ENCODE measurements around the gene NECTIN1.
A peak's percentile ranks its signal among the peaks of the same experiment; 100 is the strongest.

Gene NECTIN1

GRCh38 chr11:119666061-119666460 lies 62.9 kb downstream of the NECTIN1 start:
- DNase-seq: no peak

DNA sequence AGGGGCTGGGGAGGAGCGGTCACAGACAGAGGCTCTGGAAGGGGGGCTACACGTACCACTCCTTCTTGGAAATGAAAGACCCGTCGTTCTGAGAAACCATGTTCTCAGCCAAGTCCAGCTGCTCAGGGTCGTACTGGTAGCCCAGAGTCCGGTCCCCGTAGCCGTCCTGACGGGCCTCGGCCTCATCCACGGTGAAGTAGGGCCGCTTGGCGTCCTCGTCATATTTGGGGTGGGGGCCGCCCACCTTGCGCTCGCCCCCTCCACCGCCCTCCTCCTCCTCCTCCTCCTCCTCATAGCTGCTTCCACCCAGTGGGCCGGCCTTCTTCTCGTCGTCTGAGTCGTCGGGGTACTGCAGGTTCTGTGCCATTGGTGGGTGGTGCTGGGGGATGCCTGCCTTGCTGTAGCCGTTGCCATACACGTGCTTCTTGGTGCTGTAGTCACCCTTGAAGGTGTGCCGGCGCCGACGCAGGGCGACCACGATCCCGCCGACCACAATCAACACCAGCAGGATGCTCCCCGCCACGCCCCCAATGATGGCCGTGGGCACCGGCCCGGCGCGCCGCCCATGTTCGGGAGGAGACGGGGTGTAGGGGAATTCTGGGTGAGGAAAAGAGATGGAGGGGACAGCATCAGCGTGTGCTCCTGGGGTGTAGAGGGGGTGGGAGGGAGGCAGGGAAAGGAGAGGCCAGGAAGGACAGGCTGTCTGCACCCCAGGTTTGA lies 64.1 kb downstream of the NECTIN1 start:
- DNase-seq: no peak

GRCh38 chr11:119664063-119664572 lies 64.9 kb downstream of the NECTIN1 start:
- no peak for DNase-seq

- no peak for DNase-seq
Observed at GRCh38 chr11:119663279-119663678, 65.7 kb downstream of the NECTIN1 start.

DNA sequence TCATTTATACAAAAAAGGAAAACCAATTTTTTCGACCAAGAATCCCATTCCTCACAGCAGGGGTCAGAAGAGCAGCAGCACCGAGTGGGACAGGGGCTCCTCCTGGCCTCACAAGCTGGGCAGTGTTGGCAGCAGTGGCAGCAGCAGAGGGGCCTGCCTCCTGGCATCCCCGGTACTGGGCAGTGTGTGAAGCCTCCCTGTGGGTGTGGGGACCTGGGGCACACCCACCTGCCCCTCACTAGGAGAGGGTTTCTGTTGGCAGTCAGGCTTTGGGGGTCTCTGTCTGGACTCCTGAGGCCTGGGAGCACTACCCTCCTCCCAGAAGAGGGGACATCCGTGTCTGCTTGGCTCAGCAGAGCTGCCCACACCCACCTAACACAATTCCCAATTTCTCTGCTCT lies 67.8 kb downstream of the NECTIN1 start:
- no peak for DNase-seq

- DNase-seq: no peak
Observed at GRCh38 chr11:119659971-119660723, 68.9 kb downstream of the NECTIN1 start.

DNA sequence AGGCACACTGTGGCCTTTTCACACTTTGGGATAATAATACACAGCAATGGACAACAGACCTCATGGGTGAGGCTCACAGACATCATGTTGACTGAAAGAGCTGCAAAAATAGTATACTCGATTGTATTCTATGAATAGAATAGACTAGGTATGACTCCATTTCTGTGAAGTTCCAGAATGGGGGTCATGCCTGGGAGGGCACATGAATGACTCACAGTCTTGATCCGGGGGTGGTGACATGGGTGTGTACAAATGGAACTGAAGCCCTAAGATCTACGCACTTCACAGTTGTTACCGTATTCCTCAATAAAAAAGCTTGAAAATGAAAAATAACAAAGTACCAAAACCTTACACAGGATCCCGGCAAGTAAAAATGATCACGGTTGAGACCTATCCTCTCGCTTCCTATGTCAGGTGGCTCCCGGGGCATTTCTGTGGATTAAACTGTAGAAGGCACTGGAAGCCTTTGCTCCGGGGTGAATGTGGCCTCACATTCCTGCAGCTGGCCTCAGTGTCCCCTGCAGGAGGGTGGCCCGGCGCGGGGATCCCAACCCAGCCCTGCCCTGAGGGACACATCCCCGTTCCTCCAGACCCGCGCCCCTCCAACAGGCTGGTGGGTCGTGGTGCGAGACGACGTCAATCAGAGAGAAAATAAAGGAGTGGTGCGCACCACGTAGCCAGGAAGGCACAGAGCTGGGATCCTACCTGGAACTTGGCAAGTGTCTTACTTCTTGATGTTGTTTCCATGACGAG lies 75.9 kb downstream of the NECTIN1 start:
- no peak for DNase-seq

- no peak for DNase-seq
Observed at GRCh38 chr11:119651802-119652584, 77.0 kb downstream of the NECTIN1 start.

GRCh38 chr11:119650251-119650650 lies 78.7 kb downstream of the NECTIN1 start:
- no peak for DNase-seq

- no peak for DNase-seq
Observed at GRCh38 chr11:119647254-119647653, 81.7 kb downstream of the NECTIN1 start.

DNA sequence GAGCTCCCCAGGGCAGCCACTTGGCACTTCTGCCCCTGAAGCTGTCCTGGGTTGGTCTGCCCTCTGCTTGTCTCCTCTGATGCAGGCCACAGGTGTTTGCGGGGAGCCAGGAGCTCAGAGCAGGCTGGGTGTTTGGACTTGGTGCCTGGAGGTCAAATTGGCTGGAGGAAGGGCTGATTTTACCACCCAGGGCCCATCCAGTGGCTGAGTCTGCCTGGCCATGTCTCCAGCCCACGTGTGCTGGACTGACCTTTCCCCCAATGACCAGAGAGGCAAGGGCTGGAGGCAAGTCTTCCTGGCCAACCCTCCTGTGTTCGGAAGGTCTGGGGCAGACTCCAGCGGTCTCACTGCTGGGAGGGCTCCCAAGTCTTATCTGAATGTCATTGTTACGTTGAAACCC lies 84.0 kb downstream of the NECTIN1 start:
- DNase-seq: no peak

- no peak for DNase-seq
Observed at GRCh38 chr11:119644502-119644901, 84.5 kb downstream of the NECTIN1 start.

DNA sequence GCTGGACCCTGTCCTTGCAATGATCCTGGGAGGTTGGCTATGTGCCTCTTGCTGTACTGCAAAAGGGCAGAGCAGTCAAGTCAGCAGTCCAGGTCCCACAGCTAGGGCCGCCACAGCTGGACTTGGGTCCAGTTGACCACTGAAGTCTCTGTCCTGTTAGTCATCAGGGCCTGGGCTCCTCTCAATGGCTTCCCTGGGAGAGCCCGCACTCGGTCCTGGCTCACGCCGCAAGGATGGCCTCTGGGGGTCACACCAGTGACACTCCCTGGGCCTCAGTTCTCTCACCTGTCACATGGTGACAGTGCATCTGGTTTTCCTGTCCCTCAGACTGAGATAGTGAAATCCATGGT lies 85.1 kb downstream of the NECTIN1 start:
- DNase-seq: no peak

DNA sequence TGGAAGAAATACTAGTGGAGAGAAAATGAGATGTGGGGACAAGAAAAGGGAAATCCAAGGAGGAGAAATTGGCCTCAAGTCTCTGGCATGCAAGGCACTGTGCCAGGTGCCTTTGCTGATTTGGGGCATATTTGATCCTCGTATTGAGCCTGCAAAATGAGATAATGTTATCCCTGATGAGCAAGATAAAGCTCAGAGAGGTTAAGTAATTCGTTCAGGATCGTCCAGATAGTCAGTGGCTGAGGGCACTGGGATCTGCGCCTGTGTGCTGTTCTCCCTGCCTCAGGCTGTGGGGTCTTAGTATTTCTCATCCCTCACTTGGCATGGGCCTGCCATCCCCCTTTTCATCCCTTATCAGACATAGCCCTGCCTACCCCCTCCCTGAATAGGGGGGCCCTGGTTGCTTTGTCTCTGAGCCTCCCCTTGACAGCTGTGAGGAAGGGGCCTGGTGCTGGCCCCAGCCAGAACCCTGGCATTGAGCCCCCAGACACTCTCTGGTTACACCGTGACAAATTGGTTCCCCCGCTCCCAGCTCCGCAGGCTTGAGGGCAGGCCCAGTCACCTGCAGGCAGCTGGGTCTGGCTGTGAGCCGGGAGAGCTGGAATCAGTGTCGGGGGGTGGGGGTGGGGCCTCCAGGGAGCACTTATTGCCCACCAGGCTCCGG lies 85.7 kb downstream of the NECTIN1 start:
- DNase-seq: no peak

GRCh38 chr11:119641983-119642745 lies 86.8 kb downstream of the NECTIN1 start:
- peak in 1 of 2 donors; percentile 14 for DNase-seq

DNA sequence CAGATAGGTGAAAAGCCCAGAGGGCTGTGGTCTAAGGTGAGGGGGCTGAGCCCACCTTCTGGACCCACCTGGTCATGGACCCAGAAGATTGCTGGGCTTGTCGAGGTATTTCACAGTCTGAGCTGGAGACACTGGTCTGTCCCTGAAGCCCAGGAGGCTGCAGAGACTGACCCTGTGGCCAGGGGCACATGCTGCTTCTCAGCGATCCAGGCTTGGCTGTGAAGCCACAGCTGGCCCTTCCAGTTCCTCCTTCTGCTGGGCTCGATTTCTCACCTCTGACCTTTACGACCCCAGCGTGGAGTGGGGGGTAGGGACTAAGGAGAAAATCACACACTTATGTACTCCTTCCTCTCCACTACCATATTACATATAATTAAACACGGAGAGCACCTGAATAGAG lies 88.5 kb downstream of the NECTIN1 start:
- no peak for DNase-seq

DNA sequence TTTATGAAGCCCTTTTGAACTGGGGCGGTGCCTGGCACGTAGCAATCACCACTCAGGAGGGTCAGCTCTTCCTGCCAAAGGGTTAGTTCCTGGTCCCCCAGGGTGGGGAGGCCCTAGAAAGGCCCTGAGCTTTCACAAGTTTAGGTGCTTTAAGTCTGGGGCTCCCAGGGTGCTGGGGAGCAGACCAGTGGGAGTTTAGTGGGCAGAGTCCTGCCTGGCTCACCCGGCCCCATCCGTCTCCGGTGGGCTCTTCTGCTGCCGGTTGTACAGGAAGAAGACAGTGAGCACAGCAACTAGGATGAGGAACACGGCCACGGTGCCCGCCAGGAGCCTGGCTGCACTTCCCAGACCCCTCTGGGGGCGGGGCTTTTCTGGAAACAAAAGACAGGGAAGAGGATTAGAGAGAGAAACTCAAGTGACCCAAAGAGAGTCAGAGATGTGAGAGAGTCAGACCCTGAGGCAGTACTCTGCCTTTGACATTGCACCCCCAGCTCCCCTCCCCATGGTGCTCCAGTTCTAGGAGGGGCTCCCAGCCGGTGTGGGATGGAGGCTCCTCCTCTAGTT lies 89.3 kb downstream of the NECTIN1 start:
- DNase-seq: no peak

- DNase-seq: no peak
Observed at GRCh38 chr11:119638851-119639250, 90.1 kb downstream of the NECTIN1 start.

- no peak for DNase-seq
Observed at GRCh38 chr11:119637481-119637880, 91.5 kb downstream of the NECTIN1 start.

DNA sequence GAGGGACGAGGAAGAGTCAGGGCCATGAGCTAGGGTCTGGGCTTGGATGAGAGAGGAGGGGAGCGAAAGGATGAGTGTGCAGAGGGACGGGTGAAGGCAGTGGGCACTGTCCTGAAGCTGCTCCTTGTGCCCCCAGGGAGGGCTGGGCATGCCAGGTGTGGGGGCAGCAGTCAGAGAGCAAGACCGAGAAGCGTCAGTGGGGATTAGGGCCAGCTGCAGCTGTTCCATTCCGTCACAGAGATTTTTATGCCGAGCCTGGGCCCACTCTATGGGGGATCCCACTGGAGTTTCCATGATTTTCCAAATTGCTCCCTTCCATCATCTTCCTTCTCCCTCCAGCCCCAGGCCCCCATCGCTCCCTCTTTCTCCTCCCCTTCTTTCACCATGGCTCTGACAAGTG lies 93.2 kb downstream of the NECTIN1 start:
- no peak for DNase-seq

Measured in CD4-positive, alpha-beta T cell treated with Interferon alpha-2 for 1 hour (primary cell).